GM18505 (cell line): Measurements from ENCODE around the gene CFL2.
A peak's percentile ranks its signal among the peaks of the same experiment; 100 is the strongest.
"Not testable (repeated sequence)": the region's sequence is repeated elsewhere in the genome, so short reads cannot be mapped to it uniquely, and the experiment has no call there.

ENCODE experiments used
- ATAC-seq: cut with Tn5 transposase; IDR thresholded peaks from one replicate; pipeline ENCODE4 v1.9.1; 2021; ENCODE audit not compliant: unreplicated experiment
- POLR2A ChIP-seq: IDR thresholded peaks from 4 replicates; pipeline ENCODE4 v1.6.1; 2011; ENCODE audit warnings: borderline replicate concordance; ENCODE audit not compliant: insufficient read depth, insufficient read length; ENCODE audit errors: extremely low read depth

CFL2 gene

GRCh38 chr14:34714320-34715126 is at the start of gene CFL2:
Gene CFL2 (minus strand): TSS chr14:34714593. CDS start chr14:34714540, 53 bp downstream.
- TF ChIP-seq POLR2A: peak; percentile 57
- ATAC-seq: peak; percentile 87

- ATAC-seq: no peak
- no peak for TF ChIP-seq POLR2A
Observed at GRCh38 chr14:34755215-34755614, 40.8 kb upstream of the CFL2 start.

GRCh38 chr14:34754687-34755086 is 40.3 kb upstream of the CFL2 start:
- TF ChIP-seq POLR2A: no peak
- no peak for ATAC-seq

GRCh38 chr14:34750670-34751069 is 36.3 kb upstream of the CFL2 start:
- no peak for TF ChIP-seq POLR2A
- ATAC-seq: no peak

GRCh38 chr14:34750233-34750632 is 35.8 kb upstream of the CFL2 start:
- TF ChIP-seq POLR2A: no peak
- no peak for ATAC-seq

- no peak for TF ChIP-seq POLR2A
- ATAC-seq: no peak
Observed at GRCh38 chr14:34749408-34749807, 35.0 kb upstream of the CFL2 start.

- ATAC-seq: no peak
- TF ChIP-seq POLR2A: no peak
Observed at GRCh38 chr14:34742270-34743115, 28.1 kb upstream of the CFL2 start.

GRCh38 chr14:34741840-34742239 is 27.4 kb upstream of the CFL2 start:
- no peak for ATAC-seq
- no peak for TF ChIP-seq POLR2A

- not testable (repeated sequence) for ATAC-seq
Observed at GRCh38 chr14:34740139-34740538, 25.7 kb upstream of the CFL2 start.

- ATAC-seq: not testable (repeated sequence)
Observed at GRCh38 chr14:34737079-34737478, 22.7 kb upstream of the CFL2 start.

- TF ChIP-seq POLR2A: no peak
- ATAC-seq: no peak
Observed at GRCh38 chr14:34733245-34733644, 18.9 kb upstream of the CFL2 start.

GRCh38 chr14:34732802-34733201 is 18.4 kb upstream of the CFL2 start:
- no peak for TF ChIP-seq POLR2A
- no peak for ATAC-seq

GRCh38 chr14:34723867-34724266 is 9.5 kb upstream of the CFL2 start:
- TF ChIP-seq POLR2A: no peak
- ATAC-seq: no peak
